Progenitor cell of endocrine pancreas (in vitro differentiated cells): ENCODE data around the gene OBSCN. TPM values are rescaled to one million over a fixed set of nuclear protein-coding genes. Genes with fewer than 3 reads are reported as not detected.

ENCODE experiments used
- DNase-seq: peaks from one replicate; pipeline ENCODE4 v3.0.0; 2021; ENCODE audit warnings: low spot score; ENCODE audit not compliant: unreplicated experiment
- H3K27ac Mint-ChIP-seq: 2 replicates; pipeline ENCODE4 v1.8.0; 2021; ENCODE audit warnings: mild to moderate bottlenecking, moderate library complexity, mixed read lengths
- H3K27me3 Mint-ChIP-seq: 2 replicates; pipeline ENCODE4 v1.8.0; 2021; ENCODE audit warnings: mixed read lengths
- H3K36me3 Mint-ChIP-seq: 2 replicates; pipeline ENCODE4 v1.8.0; 2022; ENCODE audit warnings: mixed read lengths; ENCODE audit not compliant: insufficient read depth
- H3K4me1 Mint-ChIP-seq: 2 replicates; pipeline ENCODE4 v1.8.0; 2021; ENCODE audit warnings: low read depth, mixed read lengths
- H3K4me3 Mint-ChIP-seq: 2 replicates; pipeline ENCODE4 v1.8.0; 2021; ENCODE audit warnings: low read depth, mild to moderate bottlenecking, moderate library complexity, mixed read lengths
- H3K9me3 Mint-ChIP-seq: 2 replicates; pipeline ENCODE4 v1.8.0; 2021; ENCODE audit warnings: low read depth, mixed read lengths
- total RNA-seq: library from RNA; stranded (reverse); gene quantifications from 2 replicates; pipeline ENCODE4 v1.2.1, GENCODE V29; 2021
- TF ChIP-seq, protein P1 (sequence below): fragments of 200-600 bp; sonication (generic); IDR thresholded peaks from one replicate; pipeline ENCODE4 v1.5.0; 2021; ENCODE audit warnings: antibody characterized with exemption, mild to moderate bottlenecking; ENCODE audit not compliant: unreplicated experiment

OBSCN gene
- total RNA-seq, 1 donor from 2014 or later = 57.5 TPM

DNA sequence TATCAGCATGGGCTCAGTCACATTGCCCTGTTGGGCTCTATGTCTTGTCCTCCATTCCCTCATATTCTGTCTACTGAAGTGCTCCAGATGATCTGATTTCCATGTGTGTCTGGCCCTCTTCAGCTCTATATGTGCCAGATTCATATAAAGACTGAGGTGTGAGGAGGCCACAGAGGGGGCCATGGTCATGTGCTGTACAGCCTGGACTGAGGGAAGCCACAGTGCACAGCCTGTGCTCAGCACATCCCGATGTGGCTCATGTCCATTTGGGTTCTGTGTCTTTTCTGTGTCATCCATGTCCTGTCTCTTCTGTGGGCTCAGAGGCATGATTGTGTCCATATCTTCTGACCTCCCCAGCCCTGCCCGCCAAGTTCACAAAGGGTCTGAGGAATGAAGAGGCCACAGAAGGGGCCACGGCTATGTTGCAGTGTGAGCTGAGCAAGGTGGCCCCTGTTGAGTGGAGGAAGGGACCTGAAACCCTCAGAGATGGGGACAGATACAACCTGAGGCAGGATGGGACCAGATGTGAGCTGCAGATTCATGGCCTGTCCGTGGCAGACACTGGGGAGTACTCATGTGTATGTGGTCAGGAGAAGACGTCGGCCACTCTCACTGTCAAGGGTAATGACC is 97.0 kb downstream of the OBSCN start:
- TF ChIP-seq, protein P1, sequence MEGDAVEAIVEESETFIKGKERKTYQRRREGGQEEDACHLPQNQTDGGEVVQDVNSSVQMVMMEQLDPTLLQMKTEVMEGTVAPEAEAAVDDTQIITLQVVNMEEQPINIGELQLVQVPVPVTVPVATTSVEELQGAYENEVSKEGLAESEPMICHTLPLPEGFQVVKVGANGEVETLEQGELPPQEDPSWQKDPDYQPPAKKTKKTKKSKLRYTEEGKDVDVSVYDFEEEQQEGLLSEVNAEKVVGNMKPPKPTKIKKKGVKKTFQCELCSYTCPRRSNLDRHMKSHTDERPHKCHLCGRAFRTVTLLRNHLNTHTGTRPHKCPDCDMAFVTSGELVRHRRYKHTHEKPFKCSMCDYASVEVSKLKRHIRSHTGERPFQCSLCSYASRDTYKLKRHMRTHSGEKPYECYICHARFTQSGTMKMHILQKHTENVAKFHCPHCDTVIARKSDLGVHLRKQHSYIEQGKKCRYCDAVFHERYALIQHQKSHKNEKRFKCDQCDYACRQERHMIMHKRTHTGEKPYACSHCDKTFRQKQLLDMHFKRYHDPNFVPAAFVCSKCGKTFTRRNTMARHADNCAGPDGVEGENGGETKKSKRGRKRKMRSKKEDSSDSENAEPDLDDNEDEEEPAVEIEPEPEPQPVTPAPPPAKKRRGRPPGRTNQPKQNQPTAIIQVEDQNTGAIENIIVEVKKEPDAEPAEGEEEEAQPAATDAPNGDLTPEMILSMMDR = no peak
- no peaks in the 10 kb centered on the region for H3K27me3 Mint-ChIP-seq
- no peak overlapping the region for H3K27ac Mint-ChIP-seq
- DNase-seq = no peak
- H3K9me3 Mint-ChIP-seq = peaks cover 24% of the 10 kb centered on the region
- H3K4me3 Mint-ChIP-seq = no peak overlapping the region
- H3K36me3 Mint-ChIP-seq = peaks cover 37% of the 10 kb centered on the region
- H3K4me1 Mint-ChIP-seq = no peaks in the 10 kb centered on the region

DNA sequence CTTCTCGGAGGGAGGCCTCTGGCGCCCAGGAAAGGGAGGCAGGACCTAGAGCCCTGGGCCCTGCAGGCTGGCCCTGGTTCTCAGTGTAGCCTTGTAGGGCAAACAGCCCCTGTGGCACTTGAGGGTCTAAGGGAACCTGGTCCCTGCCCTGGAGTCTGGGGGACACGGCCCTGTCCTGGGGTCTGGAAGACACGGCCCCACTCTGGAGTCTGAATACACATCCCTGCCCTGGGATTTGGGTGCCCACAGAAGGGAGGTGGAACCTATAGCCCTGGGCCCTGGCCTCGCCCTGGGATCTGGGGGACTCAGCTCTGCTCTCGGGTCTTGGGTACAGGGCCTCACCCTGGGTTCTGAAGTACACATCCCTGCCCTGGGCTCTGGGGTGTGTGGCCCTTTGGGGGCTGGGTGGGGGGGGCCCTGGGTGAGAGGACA is 97.9 kb downstream of the OBSCN start:
- no peak for DNase-seq
- H3K9me3 Mint-ChIP-seq = peaks cover 21% of the 10 kb centered on the region
- TF ChIP-seq, protein P1 = no peak
- H3K4me1 Mint-ChIP-seq = no peaks in the 10 kb centered on the region
- no peaks in the 10 kb centered on the region for H3K27me3 Mint-ChIP-seq
- no peak overlapping the region for H3K4me3 Mint-ChIP-seq
- H3K27ac Mint-ChIP-seq = no peak overlapping the region
- H3K36me3 Mint-ChIP-seq = peaks cover 30% of the 10 kb centered on the region

DNA sequence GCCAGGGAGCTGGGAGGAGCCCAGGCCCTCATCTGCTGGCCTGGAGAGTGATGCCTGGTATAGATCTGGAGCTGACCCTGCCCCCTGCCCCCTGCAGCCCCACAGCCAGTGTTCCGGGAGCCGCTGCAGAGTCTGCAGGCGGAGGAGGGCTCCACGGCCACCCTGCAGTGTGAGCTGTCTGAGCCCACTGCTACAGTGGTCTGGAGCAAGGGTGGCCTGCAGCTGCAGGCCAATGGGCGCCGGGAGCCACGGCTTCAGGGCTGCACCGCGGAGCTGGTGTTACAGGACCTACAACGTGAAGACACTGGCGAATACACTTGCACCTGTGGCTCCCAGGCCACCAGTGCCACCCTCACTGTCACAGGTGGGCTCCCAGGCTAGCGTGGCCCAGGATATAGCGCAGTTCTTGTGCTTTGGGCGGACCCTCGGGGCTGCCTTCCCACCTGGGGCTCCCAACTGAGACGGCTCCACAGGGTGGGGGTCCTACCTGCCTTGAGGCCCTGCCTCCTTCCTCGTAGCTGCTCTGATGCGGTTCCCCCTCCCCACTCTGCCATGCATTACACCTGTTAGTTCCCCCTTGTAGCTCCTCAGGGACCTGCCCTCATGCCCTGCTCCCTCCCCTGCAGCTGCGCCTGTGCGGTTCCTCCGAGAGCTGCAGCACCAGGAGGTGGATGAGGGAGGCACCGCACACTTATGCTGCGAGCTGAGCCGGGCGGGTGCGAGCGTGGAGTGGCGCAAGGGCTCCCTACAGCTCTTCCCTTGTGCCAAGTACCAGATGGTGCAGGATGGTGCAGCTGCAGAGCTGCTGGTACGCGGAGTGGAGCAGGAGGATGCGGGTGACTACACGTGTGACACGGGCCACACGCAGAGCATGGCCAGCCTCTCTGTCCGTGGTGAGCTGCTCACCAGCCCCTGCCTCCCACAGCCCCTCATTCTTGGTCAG is 98.7 kb downstream of the OBSCN start:
- Mint-ChIP-seq H3K4me3 (no peak overlapping the region), H3K27me3 (no peaks in the 10 kb centered on the region), H3K27ac (no peak overlapping the region), H3K36me3 (peaks cover 23% of the 10 kb centered on the region), H3K9me3 (peaks cover 15% of the 10 kb centered on the region), H3K4me1 (no peaks in the 10 kb centered on the region)
- DNase-seq = no peak
- TF ChIP-seq, protein P1 = no peak

DNA sequence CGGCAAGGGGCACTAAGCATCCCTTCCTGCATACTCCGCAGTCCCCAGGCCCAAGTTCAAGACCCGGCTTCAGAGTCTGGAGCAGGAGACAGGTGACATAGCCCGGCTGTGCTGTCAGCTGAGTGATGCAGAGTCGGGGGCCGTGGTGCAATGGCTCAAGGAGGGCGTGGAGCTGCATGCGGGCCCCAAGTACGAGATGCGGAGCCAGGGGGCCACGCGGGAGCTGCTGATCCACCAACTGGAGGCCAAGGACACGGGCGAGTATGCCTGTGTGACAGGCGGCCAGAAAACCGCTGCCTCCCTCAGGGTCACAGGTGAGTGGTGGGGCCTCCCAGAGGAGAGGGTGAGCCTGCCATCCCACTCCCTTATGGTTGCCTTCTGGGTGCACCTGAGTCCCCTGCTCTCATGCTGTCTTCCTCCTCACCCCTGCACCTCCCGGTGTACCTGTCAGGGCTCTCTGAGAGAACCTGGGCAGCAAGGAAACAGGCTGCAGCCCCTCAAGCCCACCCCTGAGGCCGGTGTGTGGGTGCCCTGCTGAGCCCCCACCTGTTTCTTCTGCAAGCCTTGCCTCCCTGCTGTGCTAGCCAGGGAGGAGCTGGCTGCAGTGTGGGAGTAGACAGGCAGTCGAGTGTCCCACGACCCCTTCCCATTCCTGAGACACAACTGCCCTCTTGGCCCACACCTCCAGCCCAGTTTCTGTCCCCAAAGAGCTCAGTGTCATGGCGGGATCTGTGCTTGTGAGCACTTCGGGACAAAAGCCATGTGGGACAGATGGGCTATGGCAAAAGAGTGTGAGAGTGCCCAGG is 99.6 kb downstream of the OBSCN start:
- TF ChIP-seq, protein P1 = no peak
- no peak overlapping the region for H3K27ac Mint-ChIP-seq
- H3K9me3 Mint-ChIP-seq = peaks cover 8% of the 10 kb centered on the region
- H3K36me3 Mint-ChIP-seq = peaks cover 15% of the 10 kb centered on the region
- no peak for DNase-seq
- H3K4me3 Mint-ChIP-seq = no peak overlapping the region
- H3K27me3 Mint-ChIP-seq = no peaks in the 10 kb centered on the region
- H3K4me1 Mint-ChIP-seq = no peaks in the 10 kb centered on the region

DNA sequence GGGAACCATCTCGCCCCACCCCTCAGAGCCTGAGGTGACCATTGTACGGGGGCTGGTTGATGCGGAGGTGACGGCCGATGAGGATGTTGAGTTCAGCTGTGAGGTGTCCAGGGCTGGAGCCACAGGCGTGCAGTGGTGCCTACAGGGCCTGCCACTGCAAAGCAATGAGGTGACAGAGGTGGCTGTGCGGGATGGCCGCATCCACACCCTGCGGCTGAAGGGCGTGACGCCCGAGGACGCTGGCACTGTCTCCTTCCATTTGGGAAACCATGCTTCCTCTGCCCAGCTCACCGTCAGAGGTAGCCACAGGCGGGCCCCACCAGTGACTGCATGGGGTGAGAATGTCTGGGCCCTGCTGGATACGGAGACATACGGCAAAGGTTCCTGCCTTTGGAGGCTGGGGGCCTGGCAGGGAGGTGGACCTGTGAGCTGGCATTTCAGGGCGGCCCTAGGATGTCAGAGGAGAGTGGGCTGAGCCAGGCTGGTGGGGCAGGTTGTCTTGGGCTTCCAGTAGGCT is 100.3 kb downstream of the OBSCN start:
- Mint-ChIP-seq H3K36me3 (peaks cover 13% of the 10 kb centered on the region), H3K27me3 (no peaks in the 10 kb centered on the region), H3K27ac (no peak overlapping the region), H3K4me1 (no peaks in the 10 kb centered on the region), H3K4me3 (no peak overlapping the region), H3K9me3 (peaks cover 5% of the 10 kb centered on the region)
- no peak for DNase-seq
- TF ChIP-seq, protein P1 = no peak
